ENCODE measurements around the gene IGSF10. TPM values are rescaled to one million over a fixed set of nuclear protein-coding genes. Genes with fewer than 3 reads are reported as not detected.

IGSF10 gene
- total and polyA plus RNA-seq, 10 of the 15 experiments (the other 5 are each of a cell fraction or from before 2014, with no cell fraction given) = under 0.01 to 0.18 (median 0.03) TPM; not detected in 2

GRCh38 chr3:151456065-151456464 is 4.8 kb downstream of the IGSF10 start (continued):
- TF ChIP-seq CEBPZ (IDR thresholded peaks at IDR 0.05; ENCODE audit: low read depth, low read length) (no peak), PAX5 (IDR thresholded peaks at IDR 0.05; ENCODE audit: borderline replicate concordance, low read depth, low read length) (no peak)

- Histone ChIP-seq H3K27me3 (replicated peaks in 1 of 2; ENCODE audit: control insufficient read depth in 2 of 2, insufficient read depth in 2 of 2, low read length in 1 of 2) (no peaks in the 10 kb centered on the region), H3K4me3 (no peak overlapping the region), H3K4me1 (ENCODE audit: control insufficient read depth, insufficient read depth, low read length) (no peaks in the 10 kb centered on the region), H3K4me2 (ENCODE audit: control insufficient read depth, insufficient read depth) (no peak overlapping the region), H4K20me1 (ENCODE audit: control insufficient read depth, insufficient read depth) (no peaks in the 10 kb centered on the region), H3K36me3 (ENCODE audit: control insufficient read depth in 2 of 2, insufficient read depth in 2 of 2, low read length in 1 of 2) (no peaks in the 10 kb centered on the region), H3K79me2 (ENCODE audit: control insufficient read depth, insufficient read depth, low read length) (no peaks in the 10 kb centered on the region), H3K9me3 (replicated peaks; ENCODE audit: control insufficient read depth, insufficient read depth, low read length) (no peaks in the 10 kb centered on the region), H3K9ac (ENCODE audit: control insufficient read depth, insufficient read depth, low read length) (no peak overlapping the region), H3K27ac (ENCODE audit: control insufficient read depth, insufficient read depth) (no peak overlapping the region), H2AFZ (ENCODE audit: control insufficient read depth, low read depth, low read length) (no peak overlapping the region)
- BruUV-seq (replicated peaks) = no TSS peak
- FAIRE-seq (no peak), ATAC-seq (no peak), DNase-seq (ENCODE audit: low read depth, low spot score) (no peak)
- TF ChIP-seq SMAD1 (IDR thresholded peaks at IDR 0.05; ENCODE audit: low read depth, partially characterized antibody) = no peak
- TF ChIP-seq IRF5 (IDR thresholded peaks at IDR 0.05; ENCODE audit: borderline replicate concordance) = no peak
- no peak for TF ChIP-seq JUND (IDR thresholded peaks at IDR 0.05; ENCODE audit: low read depth, low read length)
- no peak for TF ChIP-seq FOXK2 (IDR thresholded peaks at IDR 0.05)
- TF ChIP-seq ZBED1 (IDR thresholded peaks at IDR 0.05; ENCODE audit: borderline replicate concordance) = no peak
- no peak for TF ChIP-seq CEBPB (IDR thresholded peaks at IDR 0.05; ENCODE audit: borderline replicate concordance in 1 of 2, low read depth in 2 of 2, low read length in 2 of 2)
- TF ChIP-seq KAT2A (conservative IDR thresholded peaks at IDR 0.05; ENCODE audit: control insufficient read depth, low read depth, low read length) = no peak
- no peak for TF ChIP-seq MTA2 (IDR thresholded peaks at IDR 0.05; ENCODE audit: low read depth)
- no peak for TF ChIP-seq BCL3 (IDR thresholded peaks at IDR 0.05; ENCODE audit: borderline replicate concordance, insufficient read depth, low read depth, low read length, poor library complexity, severe bottlenecking)
- no peak for TF ChIP-seq ESRRA (IDR thresholded peaks at IDR 0.05; ENCODE audit: low read length)
- TF ChIP-seq NBN (IDR thresholded peaks at IDR 0.05) = no peak
- no peak for TF ChIP-seq POLR2AphosphoS5 (IDR thresholded peaks at IDR 0.05; ENCODE audit: low read length)
- TF ChIP-seq ZBTB11 (CRISPR knock-in tag; IDR thresholded peaks at IDR 0.05) = no peak
- intact Hi-C loops (cut with micrococcal nuclease; ENCODE audit: unreplicated experiment) = no loop called here
- in situ Hi-C loops (cut with MboI) = no loop called here
- CTCF ChIA-PET = no interaction called here
- POLR2A ChIA-PET = no interaction called here
- 0% methylated on average over 2 of the region's 2 CpGs for WGBS (ENCODE audit: insufficient coverage, insufficient replicate concordance, low lambda C conversion rate, missing lambda C conversion rate)
- SMC1A ChIA-PET (ENCODE audit: uncharacterized antibody, unreplicated experiment) = interaction anchor here (1.9 kb wide), 1 partner anchor 15 kb away, joined by 5 read pairs; no protein-coding TSS in a partner anchor
- RAD21 ChIA-PET (ENCODE audit: unreplicated experiment) = no interaction called here
Measured at GRCh38 chr3:151452841-151453240, 8.0 kb downstream of the IGSF10 start.
